Esophagus squamous epithelium (tissue), 5 donors: ENCODE results near the gene NR4A3. TPM values are rescaled to one million over a fixed set of nuclear protein-coding genes. Genes with fewer than 3 reads are reported as not detected.

Experiments
- DNase-seq: peaks from one replicate; lab custom pipeline; 2025; lab: John Stamatoyannopoulos, UW
- H3K27ac ChIP-seq, 4 donors: fragments of 200-600 bp; sonication (generic); one replicate each; pipeline ENCODE4 v1.5.1; 2016 to 2019; ENCODE audit warnings: mild to moderate bottlenecking in 1 of 4
- H3K27me3 ChIP-seq, 4 donors: fragments of 200-600 bp; sonication (generic); 1 replicate in 3 of 4; 2 replicates in 1 of 4; pipeline versions ENCODE4 v1.5.1 to v1.6.0; 2017 to 2021; ENCODE audit warnings: antibody characterized with exemption in 1 of 4
- H3K36me3 ChIP-seq, 3 donors: fragments of 200-600 bp; sonication (generic); one replicate each; pipeline ENCODE4 v1.5.1; 2016 to 2019
- H3K4me1 ChIP-seq, 3 donors: fragments of 200-600 bp; sonication (generic); one replicate each; pipeline ENCODE4 v1.5.1; 2017 to 2019
- H3K4me3 ChIP-seq, 4 donors: fragments of 200-600 bp; sonication (generic); 1 replicate in 3 of 4; 2 replicates in 1 of 4; pipeline ENCODE4 v1.5.1; 2016 to 2019; ENCODE audit warnings: mild to moderate bottlenecking in 2 of 4, moderate library complexity in 1 of 4
- H3K9me3 ChIP-seq, 3 donors: fragments of 200-600 bp; sonication (generic); one replicate each; pipeline ENCODE4 v1.5.1; 2016 to 2019
- POLR2A ChIP-seq, 4 donors: fragments of 450-650 bp; IDR thresholded peaks; one replicate each; pipeline ENCODE4 v1.6.1; 2017; ENCODE audit warnings: antibody characterized with exemption in 4 of 4, mild to moderate bottlenecking in 4 of 4, moderate library complexity in 3 of 4
- WGBS, 2 donors: methylation state at CpG; one replicate each; pipeline ENCODE4 v1.1.5; 2018; 5-methylcytosine and 5-hydroxymethylcytosine counted together
- intact Hi-C: fragments of 100-400 bp; cut with DNase I; formaldehyde crosslinking; loops from one replicate; pipeline ENCODE4 v1.15.0; 2022
- total RNA-seq, 4 donors: library from RNA; depleted of rRNA; stranded (reverse); fragments of >200 nt; gene quantifications; one replicate each; pipeline ENCODE4 v1.1.0, GENCODE V29; 2016
- TF ChIP-seq, protein P1 (sequence below), 6 experiments: fragments of 450-650 bp in 4 of 6; fragments of 200-600 bp in 2 of 6; sonication (generic) in 2 of 6; IDR thresholded peaks; one replicate each; pipeline ENCODE4 v1.5.1; 2016 to 2019; ENCODE audit warnings: antibody characterized with exemption in 6 of 6, mild to moderate bottlenecking in 4 of 6, moderate library complexity in 4 of 6
- donor health status: DM: yes; HTN: yes; CAD: no.

NR4A3 gene
- total RNA-seq, 4 donors from 2014 or later, result 0.08 to 0.76 (median 0.35) TPM; not detected in 1

DNA sequence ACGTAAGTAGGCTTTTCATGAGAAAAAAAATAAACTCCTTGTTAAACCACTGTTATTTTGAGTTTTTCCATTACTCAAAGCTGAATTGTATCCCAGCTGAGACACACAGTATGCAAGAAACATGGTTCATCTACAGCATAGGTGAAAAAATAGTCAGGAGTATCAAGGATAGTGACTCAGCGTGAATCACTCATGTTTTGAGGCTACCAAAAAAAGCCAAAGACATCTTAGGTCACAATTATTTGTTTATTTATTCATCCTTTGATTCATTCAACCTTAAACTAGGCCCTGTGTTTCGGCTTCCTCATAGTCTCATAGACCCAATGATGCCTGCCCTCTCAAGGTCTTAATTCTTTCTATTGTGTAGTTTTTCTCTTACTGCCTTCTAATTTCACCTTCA is 51.8 kb downstream of the NR4A3 start:
- H3K4me1 ChIP-seq, result no peaks in the 10 kb centered on the region
- no peak overlapping the region for H3K27ac ChIP-seq
- H3K9me3 ChIP-seq, result no peaks in the 10 kb centered on the region
- TF ChIP-seq, protein P1, sequence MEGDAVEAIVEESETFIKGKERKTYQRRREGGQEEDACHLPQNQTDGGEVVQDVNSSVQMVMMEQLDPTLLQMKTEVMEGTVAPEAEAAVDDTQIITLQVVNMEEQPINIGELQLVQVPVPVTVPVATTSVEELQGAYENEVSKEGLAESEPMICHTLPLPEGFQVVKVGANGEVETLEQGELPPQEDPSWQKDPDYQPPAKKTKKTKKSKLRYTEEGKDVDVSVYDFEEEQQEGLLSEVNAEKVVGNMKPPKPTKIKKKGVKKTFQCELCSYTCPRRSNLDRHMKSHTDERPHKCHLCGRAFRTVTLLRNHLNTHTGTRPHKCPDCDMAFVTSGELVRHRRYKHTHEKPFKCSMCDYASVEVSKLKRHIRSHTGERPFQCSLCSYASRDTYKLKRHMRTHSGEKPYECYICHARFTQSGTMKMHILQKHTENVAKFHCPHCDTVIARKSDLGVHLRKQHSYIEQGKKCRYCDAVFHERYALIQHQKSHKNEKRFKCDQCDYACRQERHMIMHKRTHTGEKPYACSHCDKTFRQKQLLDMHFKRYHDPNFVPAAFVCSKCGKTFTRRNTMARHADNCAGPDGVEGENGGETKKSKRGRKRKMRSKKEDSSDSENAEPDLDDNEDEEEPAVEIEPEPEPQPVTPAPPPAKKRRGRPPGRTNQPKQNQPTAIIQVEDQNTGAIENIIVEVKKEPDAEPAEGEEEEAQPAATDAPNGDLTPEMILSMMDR (IDR thresholded peaks at IDR 0.05), result no peak
- TF ChIP-seq POLR2A (IDR thresholded peaks at IDR 0.05), result no peak
- H3K27me3 ChIP-seq, result no peaks in the 10 kb centered on the region
- no peak for DNase-seq
- intact Hi-C loops, result no loop called here
- 75 to 76% methylated on average over 3 of the region's 3 CpGs for WGBS, 2 donors
- no peak overlapping the region for H3K4me3 ChIP-seq
- no peaks in the 10 kb centered on the region for H3K36me3 ChIP-seq

DNA sequence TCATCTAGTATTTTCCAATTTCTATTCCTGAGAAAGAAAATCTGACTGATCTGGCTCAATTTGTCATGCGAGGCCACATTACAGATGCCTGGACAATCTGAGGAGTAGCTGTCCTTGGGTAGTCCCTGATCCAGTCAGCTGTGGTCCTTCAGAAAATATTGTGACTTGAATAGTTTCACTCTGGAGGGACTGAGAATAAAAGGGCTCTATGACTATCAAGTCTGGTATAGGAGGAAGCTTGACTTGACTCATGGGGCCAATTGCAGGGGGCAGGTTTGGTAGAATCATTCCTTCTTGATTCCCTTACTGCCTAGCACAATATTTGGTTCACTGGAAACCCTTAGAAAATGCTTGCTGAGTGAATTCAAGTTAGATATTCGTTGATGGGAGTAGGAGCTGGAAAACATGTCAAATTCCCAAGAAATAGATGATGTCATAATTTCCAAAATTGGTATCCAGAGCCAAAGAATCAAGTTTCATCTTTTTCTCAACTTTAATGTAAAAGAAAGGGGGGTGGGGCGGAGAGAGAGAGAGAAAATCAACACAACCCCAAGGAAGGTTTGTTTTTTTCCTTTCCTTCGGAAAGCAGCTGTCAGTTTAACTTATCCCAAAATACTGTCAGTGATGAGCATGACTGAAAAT is 52.4 kb downstream of the NR4A3 start:
- DNase-seq, result no peak
- no peaks in the 10 kb centered on the region for H3K9me3 ChIP-seq
- no peak overlapping the region for H3K27ac ChIP-seq
- intact Hi-C loops, result no loop called here
- no peak overlapping the region for H3K4me3 ChIP-seq
- no peaks in the 10 kb centered on the region for H3K36me3 ChIP-seq
- 78 to 83% methylated on average over 4 of the region's 4 CpGs for WGBS, 2 donors
- no peaks in the 10 kb centered on the region for H3K27me3 ChIP-seq
- no peaks in the 10 kb centered on the region for H3K4me1 ChIP-seq
- no peak for TF ChIP-seq POLR2A (IDR thresholded peaks at IDR 0.05)
- TF ChIP-seq, protein P1 (IDR thresholded peaks at IDR 0.05), result no peak

DNA sequence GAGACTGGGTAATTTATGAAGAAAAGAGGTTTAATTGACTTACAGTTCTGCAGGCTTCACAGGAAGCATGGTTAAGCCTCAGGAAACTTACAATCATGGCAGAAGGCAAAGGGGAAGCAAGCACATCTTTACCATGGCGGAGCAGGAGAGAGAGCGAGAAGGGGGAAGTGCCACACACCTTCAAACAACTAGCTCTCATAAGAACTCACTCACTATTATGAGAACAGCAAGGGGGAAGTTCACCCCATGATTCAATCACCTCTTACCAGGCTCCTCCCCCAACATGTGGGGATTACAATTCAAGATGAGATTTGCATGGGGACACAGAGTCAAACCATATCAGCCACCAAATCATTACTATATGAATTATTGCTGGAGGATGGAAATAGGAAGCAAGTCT is 54.5 kb downstream of the NR4A3 start:
- Histone ChIP-seq H3K9me3 (no peaks in the 10 kb centered on the region), H3K27me3 (no peaks in the 10 kb centered on the region), H3K36me3 (no peaks in the 10 kb centered on the region), H3K27ac (no peak overlapping the region), H3K4me3 (no peak overlapping the region), H3K4me1 (no peaks in the 10 kb centered on the region)
- no peak for DNase-seq
- intact Hi-C loops, result no loop called here
- TF ChIP-seq, protein P1 (IDR thresholded peaks at IDR 0.05), result no peak
- no peak for TF ChIP-seq POLR2A (IDR thresholded peaks at IDR 0.05)
- 73 to 86% methylated on average over 2 of the region's 2 CpGs for WGBS, 2 donors

DNA sequence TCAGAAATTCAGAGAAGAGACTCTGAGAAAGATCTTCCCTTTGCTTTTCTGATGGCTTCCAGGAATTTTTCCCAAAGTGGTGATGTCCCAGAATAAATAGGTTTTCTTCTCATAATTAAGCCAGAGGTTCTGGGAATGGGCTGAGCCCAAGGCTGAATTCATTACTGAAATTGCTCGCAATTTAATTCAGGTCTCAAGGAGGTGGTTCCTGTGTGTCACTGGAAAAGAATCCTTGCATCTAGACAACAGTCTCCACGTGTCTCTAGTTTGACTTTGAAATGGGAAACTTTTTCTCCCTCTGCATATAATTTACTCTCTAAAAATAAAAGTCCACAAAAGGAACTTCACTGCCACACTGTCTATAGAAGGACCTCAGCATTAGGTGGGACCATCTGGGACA is 57.0 kb downstream of the NR4A3 start:
- no peak for TF ChIP-seq POLR2A (IDR thresholded peaks at IDR 0.05)
- TF ChIP-seq, protein P1 (IDR thresholded peaks at IDR 0.05), result no peak

DNA sequence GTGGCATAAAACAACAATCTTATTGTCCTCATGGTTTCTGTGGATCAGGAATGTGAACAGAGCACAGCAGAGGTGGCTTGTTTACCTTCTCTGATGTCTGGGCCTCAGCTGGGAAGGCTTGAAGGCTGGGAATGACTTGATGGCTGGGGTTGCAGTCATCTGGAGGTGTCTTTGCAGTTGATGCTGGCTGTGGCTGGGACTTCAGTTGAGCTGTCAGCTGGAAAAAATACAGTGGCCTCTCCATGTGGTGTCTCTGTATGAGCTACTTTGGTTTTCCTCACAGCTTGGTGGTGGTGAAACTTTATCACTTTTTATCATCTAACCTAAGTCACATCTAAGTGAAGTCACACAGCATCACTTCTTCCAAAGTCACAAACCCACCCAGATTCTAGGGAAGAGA is 60.1 kb downstream of the NR4A3 start:
- no peak overlapping the region for H3K27ac ChIP-seq
- no peaks in the 10 kb centered on the region for H3K9me3 ChIP-seq
- intact Hi-C loops, result no loop called here
- DNase-seq, result no peak
- H3K4me1 ChIP-seq, result no peaks in the 10 kb centered on the region
- H3K27me3 ChIP-seq, result no peaks in the 10 kb centered on the region
- no peaks in the 10 kb centered on the region for H3K36me3 ChIP-seq
- H3K4me3 ChIP-seq, result no peak overlapping the region
- TF ChIP-seq, protein P1 (IDR thresholded peaks at IDR 0.05), result no peak
- no peak for TF ChIP-seq POLR2A (IDR thresholded peaks at IDR 0.05)

More for the DNA sequence above, 57.0 kb downstream of the NR4A3 start:
- no peak for DNase-seq
- H3K9me3 ChIP-seq, result no peaks in the 10 kb centered on the region
- no peaks in the 10 kb centered on the region for H3K4me1 ChIP-seq
- H3K27me3 ChIP-seq, result no peaks in the 10 kb centered on the region
- H3K4me3 ChIP-seq, result no peak overlapping the region
- no peaks in the 10 kb centered on the region for H3K36me3 ChIP-seq
- intact Hi-C loops, result no loop called here
- no peak overlapping the region for H3K27ac ChIP-seq
- 65 to 66% methylated on average over 2 of the region's 2 CpGs for WGBS, 2 donors
